ENCODE results near the gene PATL1. TPM values are rescaled to one million over a fixed set of nuclear protein-coding genes. Genes with fewer than 3 reads are reported as not detected.
A peak's percentile ranks its signal among the peaks of the same experiment; 100 is the strongest.
"Not testable (repeated sequence)": the region's sequence is repeated elsewhere in the genome, so short reads cannot be mapped to it uniquely, and the experiment has no call there.

PATL1 gene
- total RNA-seq, 1 experiment from 2014 or later = 13.5 TPM

GRCh38 chr11:59658036-59658435 lies 10.8 kb downstream of the PATL1 start:
- no peak for DNase-seq
- Histone ChIP-seq H3K36me3 (replicated peaks; ENCODE audit: control insufficient read depth, insufficient read depth, low read length) (peaks cover 39% of the 10 kb centered on the region), H3K27me3 (ENCODE audit: control insufficient read depth, insufficient read depth, low read length) (no peaks in the 10 kb centered on the region)

GRCh38 chr11:59654893-59655292 lies 13.9 kb downstream of the PATL1 start:
- H3K36me3 ChIP-seq (replicated peaks; ENCODE audit: control insufficient read depth, insufficient read depth, low read length) = peaks cover 48% of the 10 kb centered on the region
- DNase-seq = no peak

More at GRCh38 chr11:59658036-59658435, 10.8 kb downstream of the PATL1 start:
- no peak overlapping the region for H3K4me3 ChIP-seq (ENCODE audit: insufficient read depth, low read depth, low read length)

GRCh38 chr11:59647245-59647980 lies 21.4 kb downstream of the PATL1 start:
- Histone ChIP-seq H3K36me3 (replicated peaks; ENCODE audit: control insufficient read depth, insufficient read depth, low read length) (peaks cover 23% of the 10 kb centered on the region), H3K27me3 (ENCODE audit: control insufficient read depth, insufficient read depth, low read length) (no peaks in the 10 kb centered on the region), H3K4me3 (ENCODE audit: insufficient read depth, low read depth, low read length) (no peak overlapping the region)
- no peak for DNase-seq

More at GRCh38 chr11:59654893-59655292, 13.9 kb downstream of the PATL1 start:
- Histone ChIP-seq H3K27me3 (ENCODE audit: control insufficient read depth, insufficient read depth, low read length) (no peaks in the 10 kb centered on the region), H3K4me3 (ENCODE audit: insufficient read depth, low read depth, low read length) (no peak overlapping the region)

DNA sequence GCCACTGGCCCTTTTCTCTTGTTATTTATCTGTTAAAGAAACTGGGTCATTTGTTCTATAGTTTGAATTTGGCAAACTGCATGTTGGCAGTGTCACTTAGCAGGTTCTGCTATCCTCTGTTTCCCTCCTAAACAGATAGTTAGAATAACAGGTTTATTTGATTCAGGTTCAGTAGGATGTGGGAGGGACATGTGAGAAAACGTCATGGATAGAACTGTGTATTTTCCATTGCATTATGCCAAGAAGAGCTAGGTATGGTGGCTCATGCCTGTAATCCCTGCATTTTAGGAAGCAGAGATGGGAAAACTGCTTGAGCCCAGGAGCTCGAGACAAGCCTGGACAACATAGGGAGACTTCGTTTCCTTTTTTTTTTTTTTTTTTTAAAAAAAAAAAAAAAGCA lies 24.3 kb downstream of the PATL1 start:
- Histone ChIP-seq H3K4me3 (ENCODE audit: insufficient read depth, low read depth, low read length) (no peak overlapping the region), H3K27me3 (ENCODE audit: control insufficient read depth, insufficient read depth, low read length) (no peaks in the 10 kb centered on the region), H3K36me3 (replicated peaks; ENCODE audit: control insufficient read depth, insufficient read depth, low read length) (peaks cover 26% of the 10 kb centered on the region)
- DNase-seq = no peak

GRCh38 chr11:59643390-59643789 lies 25.4 kb downstream of the PATL1 start:
- no peak overlapping the region for H3K4me3 ChIP-seq (ENCODE audit: insufficient read depth, low read depth, low read length)
- H3K36me3 ChIP-seq (replicated peaks; ENCODE audit: control insufficient read depth, insufficient read depth, low read length) = peaks cover 28% of the 10 kb centered on the region

DNA sequence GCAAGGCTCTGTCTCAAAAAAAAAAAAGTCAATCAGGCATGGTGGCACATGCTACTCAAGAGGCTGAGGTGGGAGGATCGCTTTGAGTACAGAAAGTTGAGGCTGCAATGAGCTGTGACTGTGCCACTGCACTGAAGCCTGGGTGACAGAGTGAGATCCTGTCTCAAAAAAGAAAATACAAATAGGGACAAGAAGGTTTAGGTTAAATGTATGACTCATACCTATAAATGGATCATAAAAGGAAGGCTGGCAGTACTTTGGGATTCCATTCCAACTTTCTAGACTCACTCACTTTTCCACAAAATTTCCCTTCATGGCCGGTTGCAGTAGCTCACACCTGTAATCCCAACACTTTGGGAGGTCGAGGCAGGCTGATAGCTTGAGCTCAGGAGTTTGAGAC lies 27.7 kb downstream of the PATL1 start:
- Histone ChIP-seq H3K4me3 (ENCODE audit: insufficient read depth, low read depth, low read length) (no peak overlapping the region), H3K36me3 (replicated peaks; ENCODE audit: control insufficient read depth, insufficient read depth, low read length) (peaks cover 27% of the 10 kb centered on the region), H3K27me3 (ENCODE audit: control insufficient read depth, insufficient read depth, low read length) (no peaks in the 10 kb centered on the region)
- no peak for DNase-seq

More at GRCh38 chr11:59643390-59643789, 25.4 kb downstream of the PATL1 start:
- no peak for DNase-seq
- H3K27me3 ChIP-seq (ENCODE audit: control insufficient read depth, insufficient read depth, low read length) = no peaks in the 10 kb centered on the region

DNA sequence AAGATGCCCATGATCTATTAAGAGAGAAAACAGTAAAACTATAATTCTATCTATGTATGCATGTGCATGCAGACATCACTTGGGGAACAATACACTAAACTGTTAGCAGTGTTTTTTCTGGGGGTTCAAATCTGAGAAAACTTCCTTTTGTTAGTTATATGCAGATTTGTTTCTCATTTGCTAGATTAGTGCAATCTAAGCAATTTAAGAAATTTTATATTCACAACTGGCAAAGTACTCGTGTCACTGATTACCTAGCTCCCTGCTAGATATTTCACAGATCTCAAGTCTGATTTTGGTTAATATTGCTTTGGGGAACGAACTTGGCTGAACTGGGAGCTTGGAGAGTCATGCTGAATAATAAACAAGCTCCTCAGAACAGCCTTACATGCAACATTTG lies 38.3 kb downstream of the PATL1 start:
- H3K27me3 ChIP-seq (ENCODE audit: control insufficient read depth, insufficient read depth, low read length) = no peaks in the 10 kb centered on the region
- H3K4me3 ChIP-seq (ENCODE audit: insufficient read depth, low read depth, low read length) = no peak overlapping the region
- H3K36me3 ChIP-seq (replicated peaks; ENCODE audit: control insufficient read depth, insufficient read depth, low read length) = no peaks in the 10 kb centered on the region
- no peak for DNase-seq

DNA sequence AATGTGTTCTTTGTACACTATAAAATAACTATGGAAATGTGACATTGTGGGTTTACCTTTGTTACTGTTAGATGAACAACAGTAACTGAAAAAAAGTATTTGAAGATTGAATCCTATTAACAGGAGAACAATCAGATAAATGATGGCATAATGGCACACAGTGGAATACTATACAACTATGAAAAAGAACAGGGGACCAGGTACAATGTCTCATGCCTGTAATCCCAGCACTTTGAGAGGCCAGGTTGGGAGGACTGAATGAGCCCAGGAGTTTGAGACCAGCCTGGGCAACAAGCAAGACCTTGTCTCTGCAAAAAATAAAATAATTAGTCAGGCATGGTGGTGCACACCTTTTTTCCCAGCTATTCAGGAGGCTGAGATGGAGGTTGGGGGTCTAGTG lies 38.8 kb downstream of the PATL1 start:
- Histone ChIP-seq H3K4me3 (ENCODE audit: insufficient read depth, low read depth, low read length) (no peak overlapping the region), H3K27me3 (ENCODE audit: control insufficient read depth, insufficient read depth, low read length) (no peaks in the 10 kb centered on the region), H3K36me3 (replicated peaks; ENCODE audit: control insufficient read depth, insufficient read depth, low read length) (no peaks in the 10 kb centered on the region)
- DNase-seq = no peak

DNA sequence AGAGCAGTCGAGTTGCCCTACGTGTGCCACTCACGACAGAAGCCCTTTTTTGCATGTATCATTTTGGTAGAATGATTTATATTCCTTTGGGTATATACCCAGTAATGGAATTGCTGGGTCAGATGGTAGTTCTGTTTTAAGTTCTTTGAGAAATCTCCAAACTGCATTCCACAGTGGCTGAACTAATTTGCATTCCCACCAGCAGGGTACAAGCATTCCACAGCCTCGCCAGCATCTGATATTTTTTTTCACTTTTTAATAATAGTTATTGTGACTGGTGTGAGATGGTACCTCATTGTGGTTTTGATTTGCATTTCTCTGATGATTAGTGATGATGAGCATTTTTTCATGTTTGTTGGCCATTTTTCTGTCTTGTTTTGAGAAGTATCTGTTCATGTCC lies 41.9 kb downstream of the PATL1 start:
- H3K4me3 ChIP-seq (ENCODE audit: insufficient read depth, low read depth, low read length); H3K27me3 ChIP-seq (ENCODE audit: control insufficient read depth, insufficient read depth, low read length); H3K36me3 ChIP-seq (replicated peaks; ENCODE audit: control insufficient read depth, insufficient read depth, low read length); DNase-seq: not testable (repeated sequence)

- H3K4me3 ChIP-seq (ENCODE audit: insufficient read depth, low read depth, low read length) = no peak overlapping the region
- peak; percentile 16 for DNase-seq
- H3K27me3 ChIP-seq (ENCODE audit: control insufficient read depth, insufficient read depth, low read length) = no peaks in the 10 kb centered on the region
- no peaks in the 10 kb centered on the region for H3K36me3 ChIP-seq (replicated peaks; ENCODE audit: control insufficient read depth, insufficient read depth, low read length)
Observed at GRCh38 chr11:59625703-59626102, 43.1 kb downstream of the PATL1 start.

DNA sequence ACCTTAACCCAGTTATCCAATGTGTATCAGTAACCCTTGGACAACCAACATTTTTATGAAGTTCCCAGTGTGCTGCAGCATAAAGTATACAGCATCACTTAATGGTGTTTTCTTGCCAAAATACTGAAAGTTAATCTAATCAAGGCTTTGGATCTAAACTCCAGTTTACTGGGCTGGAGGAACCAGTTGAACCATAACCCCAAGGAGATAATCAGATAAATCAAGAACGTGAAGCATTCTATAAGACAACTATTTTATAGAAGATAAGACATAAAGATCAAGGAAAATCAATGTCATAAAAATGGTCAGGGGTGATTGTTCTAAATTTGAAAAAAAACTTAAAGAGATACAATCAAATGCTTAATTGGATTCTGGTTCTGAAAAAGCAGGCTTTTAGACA lies 51.0 kb downstream of the PATL1 start:
- H3K4me3 ChIP-seq (ENCODE audit: insufficient read depth, low read depth, low read length) = no peak overlapping the region
- H3K27me3 ChIP-seq (ENCODE audit: control insufficient read depth, insufficient read depth, low read length) = no peaks in the 10 kb centered on the region
- no peaks in the 10 kb centered on the region for H3K36me3 ChIP-seq (replicated peaks; ENCODE audit: control insufficient read depth, insufficient read depth, low read length)
- DNase-seq = no peak

GRCh38 chr11:59616396-59616982 lies 52.3 kb downstream of the PATL1 start:
- Histone ChIP-seq H3K4me3 (ENCODE audit: insufficient read depth, low read depth, low read length) (peak overlapping the region; percentile 63), H3K36me3 (replicated peaks; ENCODE audit: control insufficient read depth, insufficient read depth, low read length) (peaks cover 3% of the 10 kb centered on the region; the same call in 1 of the 2 replicates), H3K27me3 (ENCODE audit: control insufficient read depth, insufficient read depth, low read length) (no peaks in the 10 kb centered on the region)
- no peak for DNase-seq

DNA sequence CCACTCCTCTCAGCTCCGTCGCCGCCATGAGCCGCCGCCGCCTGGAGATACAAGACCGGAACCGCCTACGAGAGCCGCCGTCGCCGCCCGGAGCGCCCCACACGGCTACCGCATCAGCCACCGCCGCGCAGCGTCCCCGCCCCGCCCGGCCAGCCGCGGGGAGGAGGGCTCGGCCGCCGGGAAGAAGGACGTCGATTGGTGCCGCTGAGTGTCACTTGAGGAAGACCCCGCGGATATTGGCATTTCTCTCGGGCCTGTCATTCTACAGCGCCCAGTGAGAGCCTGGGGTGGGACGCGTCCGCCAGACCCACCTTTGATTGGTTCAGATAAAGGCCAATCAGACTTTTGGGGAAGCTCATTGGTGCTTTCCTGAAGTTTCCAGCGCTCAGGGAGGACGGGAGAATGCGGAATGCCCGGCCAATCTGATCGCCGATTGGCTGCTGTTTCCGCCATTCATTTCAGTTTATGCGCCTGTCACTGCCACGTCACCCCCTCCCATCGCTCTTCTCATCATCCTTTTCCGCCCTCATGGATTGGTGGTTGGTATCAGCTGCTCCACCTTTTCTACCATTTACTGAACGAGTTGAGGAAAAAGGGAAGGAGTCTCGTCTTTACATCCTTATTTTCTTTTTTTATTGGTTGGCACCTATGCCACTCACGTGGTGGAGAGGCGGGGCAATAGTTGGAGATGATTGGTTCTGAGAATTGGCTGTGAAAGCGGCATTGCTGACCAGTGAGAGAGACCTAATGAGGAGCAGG lies 53.0 kb downstream of the PATL1 start, which contains the start of gene OSBP:
Gene OSBP (minus strand): TSS at position 138 of the 759 bp plus-strand sequence. CDS start 110 bp downstream, at position 28.
- peak; percentile 98 for DNase-seq
- Histone ChIP-seq H3K4me3 (ENCODE audit: insufficient read depth, low read depth, low read length) (peak within 1 kb of the TSS; percentile 76), H3K27me3 (ENCODE audit: control insufficient read depth, insufficient read depth, low read length) (no peaks in the 10 kb centered on the region), H3K36me3 (replicated peaks; ENCODE audit: control insufficient read depth, insufficient read depth, low read length) (peaks cover 3% of the 10 kb centered on the region; the same call in 1 of the 2 replicates)

DNA sequence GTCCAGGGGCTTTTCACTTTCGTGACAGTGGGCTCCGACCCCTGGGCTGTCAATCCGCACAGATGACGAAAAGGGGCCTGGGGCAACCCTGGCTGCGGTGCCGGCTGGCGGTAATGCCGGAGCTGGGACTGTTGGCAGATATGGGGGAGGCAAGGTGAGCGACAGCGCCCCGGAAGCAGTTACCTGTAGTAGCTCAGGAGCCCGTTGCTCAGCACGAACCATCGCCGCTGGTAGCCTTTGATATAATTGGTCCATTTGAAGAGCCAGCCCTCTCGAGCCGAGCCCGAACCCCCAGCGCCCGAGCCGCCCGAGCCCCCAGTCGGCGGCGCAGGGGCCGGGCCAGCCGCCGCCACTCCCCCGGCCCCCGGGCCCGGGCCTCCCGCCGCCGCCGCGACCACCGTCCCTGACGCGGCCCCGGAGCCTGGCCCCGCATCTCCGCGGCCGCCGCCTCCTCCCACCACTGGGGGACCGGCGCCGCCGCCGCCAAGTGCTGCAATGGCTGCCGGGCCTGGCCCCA lies 53.7 kb downstream of the PATL1 start:
- Histone ChIP-seq H3K4me3 (ENCODE audit: insufficient read depth, low read depth, low read length) (peak overlapping the region; percentile 76), H3K27me3 (ENCODE audit: control insufficient read depth, insufficient read depth, low read length) (no peaks in the 10 kb centered on the region), H3K36me3 (replicated peaks; ENCODE audit: control insufficient read depth, insufficient read depth, low read length) (peaks cover 5% of the 10 kb centered on the region)
- DNase-seq = no peak
